Hematopoietic multipotent progenitor cell treated with erythropoietin and hydrocortisone succinate and interleukin-3 and kit ligand, for 8 days (in vitro differentiated cells): Measurements from ENCODE around the gene OSER1.
"Not testable (repeated sequence)": the region's sequence is repeated elsewhere in the genome, so short reads cannot be mapped to it uniquely, and the experiment has no call there.

Experiments
- DNase-seq: peaks from one replicate; pipeline ENCODE4 v3.0.0-alpha.2; 2015

Gene OSER1

GRCh38 chr20:44199877-44200276 is 10.7 kb downstream of the OSER1 start:
- no peak for DNase-seq

- DNase-seq = no peak
These were observed 11.7 kb downstream of the OSER1 start for GRCh38 chr20:44198872-44199271.

- no peak for DNase-seq
These were observed 14.3 kb downstream of the OSER1 start for GRCh38 chr20:44196271-44196670.

GRCh38 chr20:44195605-44196004 is 15.0 kb downstream of the OSER1 start:
- peak; percentile 34 for DNase-seq

GRCh38 chr20:44193801-44194200 is 16.8 kb downstream of the OSER1 start:
- DNase-seq = no peak

- DNase-seq = not testable (repeated sequence)
These were observed 18.9 kb downstream of the OSER1 start for GRCh38 chr20:44191640-44192039.

GRCh38 chr20:44190197-44190852 is 20.2 kb downstream of the OSER1 start:
- DNase-seq = peak; percentile 70

GRCh38 chr20:44188752-44189151 is 21.8 kb downstream of the OSER1 start:
- DNase-seq = no peak

GRCh38 chr20:44187772-44188709 is 22.5 kb downstream of the OSER1 start:
- DNase-seq = no peak

GRCh38 chr20:44187054-44187771 is 23.4 kb downstream of the OSER1 start, which contains the start of gene JPH2:
Gene JPH2 (minus strand): TSS chr20:44187188. CDS start chr20:44186705, 483 bp downstream.
- DNase-seq = no peak

- DNase-seq = no peak
These were observed 23.9 kb downstream of the OSER1 start for GRCh38 chr20:44186674-44187053.

- no peak for DNase-seq
These were observed 24.4 kb downstream of the OSER1 start for GRCh38 chr20:44186201-44186600.

- DNase-seq = no peak
These were observed 25.0 kb downstream of the OSER1 start for GRCh38 chr20:44185574-44185973.

GRCh38 chr20:44183282-44183681 is 27.3 kb downstream of the OSER1 start:
- no peak for DNase-seq

- DNase-seq = no peak
These were observed 27.7 kb downstream of the OSER1 start for GRCh38 chr20:44182863-44183262.

- no peak for DNase-seq
These were observed 28.3 kb downstream of the OSER1 start for GRCh38 chr20:44182135-44182765.

- DNase-seq = no peak
These were observed 29.0 kb downstream of the OSER1 start for GRCh38 chr20:44181611-44182010.

- DNase-seq = no peak
These were observed 29.8 kb downstream of the OSER1 start for GRCh38 chr20:44180814-44181213.

GRCh38 chr20:44176833-44177534 is 33.6 kb downstream of the OSER1 start:
- no peak for DNase-seq

GRCh38 chr20:44174996-44175765 is 35.4 kb downstream of the OSER1 start:
- no peak for DNase-seq

- no peak for DNase-seq
These were observed 36.7 kb downstream of the OSER1 start for GRCh38 chr20:44173846-44174245.
